ENCODE measurements around the gene THBS2. TPM values are rescaled to one million over a fixed set of nuclear protein-coding genes. Genes with fewer than 3 reads are reported as not detected.

The THBS2 gene
- total RNA-seq, 1 donor from 2014 or later: 135 TPM

DNA sequence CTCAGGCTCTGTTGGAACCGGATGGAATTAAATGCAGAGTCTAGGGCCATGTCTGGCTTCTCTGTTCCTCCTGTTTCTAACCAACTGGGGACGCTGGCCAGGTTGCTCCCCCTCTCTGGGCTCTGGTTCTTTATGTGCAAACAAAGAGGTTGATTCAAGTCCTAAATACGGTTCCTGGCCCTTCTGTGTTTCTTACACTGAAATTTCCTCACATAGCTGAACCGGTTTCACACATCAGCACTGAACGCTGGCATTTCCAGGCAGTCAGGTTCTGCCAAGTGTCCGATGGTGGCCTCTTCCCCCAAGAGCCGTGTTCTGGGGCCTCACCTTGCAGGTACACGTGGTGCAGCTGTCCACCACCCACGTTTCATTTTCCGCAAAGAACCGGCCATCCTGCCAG, 13.5 kb downstream of the THBS2 start:
- Mint-ChIP-seq H3K9me3 (ENCODE audit: unreplicated experiment) (peaks cover 7% of the 10 kb centered on the region), H3K4me3 (ENCODE audit: unreplicated experiment) (no peak overlapping the region), H3K27ac (ENCODE audit: unreplicated experiment) (no peak overlapping the region), H3K4me1 (ENCODE audit: low read depth, unreplicated experiment) (peaks cover 2% of the 10 kb centered on the region), H3K36me3 (ENCODE audit: low read depth, unreplicated experiment) (peaks cover 36% of the 10 kb centered on the region), H3K27me3 (ENCODE audit: low read depth, unreplicated experiment) (no peaks in the 10 kb centered on the region)
- Histone ChIP-seq H3K4me3 (ENCODE audit: insufficient read depth, low read depth, low read length) (no peak overlapping the region), H3K79me2 (ENCODE audit: insufficient read depth, low read length) (no peaks in the 10 kb centered on the region), H3K36me3 (ENCODE audit: insufficient read depth, low read length) (peaks cover 12% of the 10 kb centered on the region), H3K4me1 (ENCODE audit: insufficient read depth, low read length) (peaks cover 5% of the 10 kb centered on the region), H4K20me1 (ENCODE audit: insufficient read depth, low read length) (peaks cover 9% of the 10 kb centered on the region), H3K4me2 (ENCODE audit: low read length) (peak overlapping the region; percentile 28), H3K9ac (ENCODE audit: low read length) (no peak overlapping the region), H3K27me3 (ENCODE audit: insufficient read depth, low read length) (no peaks in the 10 kb centered on the region), H3K27ac (ENCODE audit: low read depth, low read length) (no peak overlapping the region), H3K9me3 (ENCODE audit: insufficient read depth, low read depth, low read length) (no peaks in the 10 kb centered on the region), H2AFZ (ENCODE audit: low read depth, low read length) (no peak overlapping the region)
- TF ChIP-seq EZH2 (IDR thresholded peaks at IDR 0.05; ENCODE audit: insufficient read depth, low read length): no peak
- TF ChIP-seq, protein P1, sequence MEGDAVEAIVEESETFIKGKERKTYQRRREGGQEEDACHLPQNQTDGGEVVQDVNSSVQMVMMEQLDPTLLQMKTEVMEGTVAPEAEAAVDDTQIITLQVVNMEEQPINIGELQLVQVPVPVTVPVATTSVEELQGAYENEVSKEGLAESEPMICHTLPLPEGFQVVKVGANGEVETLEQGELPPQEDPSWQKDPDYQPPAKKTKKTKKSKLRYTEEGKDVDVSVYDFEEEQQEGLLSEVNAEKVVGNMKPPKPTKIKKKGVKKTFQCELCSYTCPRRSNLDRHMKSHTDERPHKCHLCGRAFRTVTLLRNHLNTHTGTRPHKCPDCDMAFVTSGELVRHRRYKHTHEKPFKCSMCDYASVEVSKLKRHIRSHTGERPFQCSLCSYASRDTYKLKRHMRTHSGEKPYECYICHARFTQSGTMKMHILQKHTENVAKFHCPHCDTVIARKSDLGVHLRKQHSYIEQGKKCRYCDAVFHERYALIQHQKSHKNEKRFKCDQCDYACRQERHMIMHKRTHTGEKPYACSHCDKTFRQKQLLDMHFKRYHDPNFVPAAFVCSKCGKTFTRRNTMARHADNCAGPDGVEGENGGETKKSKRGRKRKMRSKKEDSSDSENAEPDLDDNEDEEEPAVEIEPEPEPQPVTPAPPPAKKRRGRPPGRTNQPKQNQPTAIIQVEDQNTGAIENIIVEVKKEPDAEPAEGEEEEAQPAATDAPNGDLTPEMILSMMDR (IDR thresholded peaks at IDR 0.05; ENCODE audit: insufficient read depth, low read depth, low read length): no peak
- FAIRE-seq (no peak), DNase-seq (ENCODE audit: low read depth) (no peak)

DNA sequence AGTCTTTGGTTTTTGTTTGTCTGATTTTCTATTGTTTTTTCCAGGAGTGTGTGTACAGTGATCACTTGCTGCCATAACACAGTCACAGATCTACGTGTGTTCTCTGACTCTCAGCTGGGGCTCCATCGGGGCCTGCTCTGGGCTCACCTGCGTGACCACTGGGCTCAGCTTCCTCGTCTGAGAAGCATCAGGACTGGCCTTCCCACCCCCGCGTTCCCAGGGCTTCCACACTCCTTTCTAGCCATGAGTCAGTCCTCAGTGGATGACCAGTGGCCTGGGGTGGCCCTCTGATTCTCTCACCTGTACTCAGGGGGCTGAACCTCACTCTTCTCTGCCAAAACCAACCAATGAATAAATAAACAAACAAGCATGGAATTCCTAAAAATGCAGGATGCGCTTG, 14.5 kb downstream of the THBS2 start:
- Histone ChIP-seq H3K27ac (ENCODE audit: low read depth, low read length) (no peak overlapping the region), H3K4me3 (ENCODE audit: insufficient read depth, low read depth, low read length) (no peak overlapping the region), H3K79me2 (ENCODE audit: insufficient read depth, low read length) (no peaks in the 10 kb centered on the region), H3K9me3 (ENCODE audit: insufficient read depth, low read depth, low read length) (peaks cover 2% of the 10 kb centered on the region), H3K9ac (ENCODE audit: low read length) (no peak overlapping the region), H3K4me1 (ENCODE audit: insufficient read depth, low read length) (peaks cover 5% of the 10 kb centered on the region), H3K36me3 (ENCODE audit: insufficient read depth, low read length) (peaks cover 10% of the 10 kb centered on the region), H3K27me3 (ENCODE audit: insufficient read depth, low read length) (no peaks in the 10 kb centered on the region), H2AFZ (ENCODE audit: low read depth, low read length) (no peak overlapping the region), H3K4me2 (ENCODE audit: low read length) (no peak overlapping the region), H4K20me1 (ENCODE audit: insufficient read depth, low read length) (peaks cover 7% of the 10 kb centered on the region)
- TF ChIP-seq, protein P1 (IDR thresholded peaks at IDR 0.05; ENCODE audit: insufficient read depth, low read depth, low read length): no peak
- no peak for TF ChIP-seq EZH2 (IDR thresholded peaks at IDR 0.05; ENCODE audit: insufficient read depth, low read length)
- H3K36me3 Mint-ChIP-seq (ENCODE audit: low read depth, unreplicated experiment): peaks cover 40% of the 10 kb centered on the region
- no peak overlapping the region for H3K27ac Mint-ChIP-seq (ENCODE audit: unreplicated experiment)
- peaks cover 8% of the 10 kb centered on the region for H3K9me3 Mint-ChIP-seq (ENCODE audit: unreplicated experiment)
- peaks cover 2% of the 10 kb centered on the region for H3K4me1 Mint-ChIP-seq (ENCODE audit: low read depth, unreplicated experiment)
- no peak overlapping the region for H3K4me3 Mint-ChIP-seq (ENCODE audit: unreplicated experiment)
- no peak for FAIRE-seq
- H3K27me3 Mint-ChIP-seq (ENCODE audit: low read depth, unreplicated experiment): no peaks in the 10 kb centered on the region
- DNase-seq (ENCODE audit: low read depth): no peak

DNA sequence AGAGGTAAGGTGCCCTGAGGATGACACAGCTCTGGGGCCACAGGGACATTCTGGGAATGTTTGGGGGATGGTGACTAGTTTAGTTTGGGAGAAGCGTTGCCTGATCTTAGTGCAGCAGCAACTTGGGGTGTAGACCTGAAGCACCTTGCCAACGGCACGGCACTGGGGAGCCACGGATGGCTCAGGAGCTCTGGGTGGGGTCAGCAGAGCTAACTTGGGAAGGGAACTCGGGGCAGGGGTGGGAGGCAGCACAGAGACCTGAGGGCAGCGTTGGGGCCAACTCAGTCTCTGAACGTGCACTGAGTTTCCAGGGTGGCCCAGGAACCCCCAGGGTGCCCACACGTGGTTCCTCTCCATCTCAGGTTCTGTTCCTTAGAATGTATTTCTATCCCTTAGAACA, 14.9 kb downstream of the THBS2 start:
- TF ChIP-seq, protein P1 (IDR thresholded peaks at IDR 0.05; ENCODE audit: insufficient read depth, low read depth, low read length): no peak
- TF ChIP-seq EZH2 (IDR thresholded peaks at IDR 0.05; ENCODE audit: insufficient read depth, low read length): no peak
- Mint-ChIP-seq H3K4me1 (ENCODE audit: low read depth, unreplicated experiment) (peaks cover 2% of the 10 kb centered on the region), H3K27me3 (ENCODE audit: low read depth, unreplicated experiment) (no peaks in the 10 kb centered on the region), H3K27ac (ENCODE audit: unreplicated experiment) (no peak overlapping the region), H3K9me3 (ENCODE audit: unreplicated experiment) (peaks cover 12% of the 10 kb centered on the region), H3K36me3 (ENCODE audit: low read depth, unreplicated experiment) (peaks cover 45% of the 10 kb centered on the region), H3K4me3 (ENCODE audit: unreplicated experiment) (no peak overlapping the region)
- no peak overlapping the region for H3K4me3 ChIP-seq (ENCODE audit: insufficient read depth, low read depth, low read length)
- H4K20me1 ChIP-seq (ENCODE audit: insufficient read depth, low read length): peaks cover 11% of the 10 kb centered on the region
- H3K27ac ChIP-seq (ENCODE audit: low read depth, low read length): no peak overlapping the region
- H3K4me1 ChIP-seq (ENCODE audit: insufficient read depth, low read length): peaks cover 5% of the 10 kb centered on the region
- H3K79me2 ChIP-seq (ENCODE audit: insufficient read depth, low read length): no peaks in the 10 kb centered on the region
- H3K4me2 ChIP-seq (ENCODE audit: low read length): no peak overlapping the region
- FAIRE-seq: no peak
- no peaks in the 10 kb centered on the region for H3K27me3 ChIP-seq (ENCODE audit: insufficient read depth, low read length)
- no peak overlapping the region for H2AFZ ChIP-seq (ENCODE audit: low read depth, low read length)
- no peak overlapping the region for H3K9ac ChIP-seq (ENCODE audit: low read length)
- peaks cover 10% of the 10 kb centered on the region for H3K36me3 ChIP-seq (ENCODE audit: insufficient read depth, low read length)
- no peak for DNase-seq (ENCODE audit: low read depth)
- H3K9me3 ChIP-seq (ENCODE audit: insufficient read depth, low read depth, low read length): peaks cover 6% of the 10 kb centered on the region
